Mesodermal cell (in vitro differentiated cells): Measurements from ENCODE around the gene OLA1.
"Not testable (repeated sequence)": the region's sequence is repeated elsewhere in the genome, so short reads cannot be mapped to it uniquely, and the experiment has no call there.

Source experiments
- H3K27ac ChIP-seq: 2 replicates; pipeline ENCODE4 v1.7.0; 2013; ENCODE audit warnings: mild to moderate bottlenecking, low read depth, low read length, moderate library complexity; ENCODE audit not compliant: severe bottlenecking
- H3K36me3 ChIP-seq: 2 replicates; pipeline ENCODE4 v1.7.1; 2013; ENCODE audit warnings: mild to moderate bottlenecking, low read length, moderate library complexity; ENCODE audit not compliant: control insufficient read depth, insufficient read depth
- H3K4me1 ChIP-seq: one replicate; pipeline ENCODE4 v1.7.1; 2013; ENCODE audit warnings: mild to moderate bottlenecking, low read length; ENCODE audit not compliant: insufficient read depth, control insufficient read depth, poor library complexity, severe bottlenecking
- H3K4me3 ChIP-seq: 2 replicates; pipeline ENCODE4 v1.7.0; 2013; ENCODE audit warnings: low read length, control low read depth, mild to moderate bottlenecking; ENCODE audit not compliant: insufficient read depth, poor library complexity, severe bottlenecking; ENCODE audit errors: extremely low read depth
- H3K9me3 ChIP-seq: 2 replicates; pipeline ENCODE4 v1.7.1; 2013; ENCODE audit warnings: mild to moderate bottlenecking, low read length, moderate library complexity; ENCODE audit not compliant: control insufficient read depth
- WGBS, 2 experiments: methylation state at CpG; one replicate each; pipeline ENCODE4 v1.1.5; 2013; ENCODE audit warnings: missing lambda C conversion rate in 2 of 2; ENCODE audit not compliant: insufficient coverage in 2 of 2; 5-methylcytosine and 5-hydroxymethylcytosine counted together

The OLA1 gene

DNA sequence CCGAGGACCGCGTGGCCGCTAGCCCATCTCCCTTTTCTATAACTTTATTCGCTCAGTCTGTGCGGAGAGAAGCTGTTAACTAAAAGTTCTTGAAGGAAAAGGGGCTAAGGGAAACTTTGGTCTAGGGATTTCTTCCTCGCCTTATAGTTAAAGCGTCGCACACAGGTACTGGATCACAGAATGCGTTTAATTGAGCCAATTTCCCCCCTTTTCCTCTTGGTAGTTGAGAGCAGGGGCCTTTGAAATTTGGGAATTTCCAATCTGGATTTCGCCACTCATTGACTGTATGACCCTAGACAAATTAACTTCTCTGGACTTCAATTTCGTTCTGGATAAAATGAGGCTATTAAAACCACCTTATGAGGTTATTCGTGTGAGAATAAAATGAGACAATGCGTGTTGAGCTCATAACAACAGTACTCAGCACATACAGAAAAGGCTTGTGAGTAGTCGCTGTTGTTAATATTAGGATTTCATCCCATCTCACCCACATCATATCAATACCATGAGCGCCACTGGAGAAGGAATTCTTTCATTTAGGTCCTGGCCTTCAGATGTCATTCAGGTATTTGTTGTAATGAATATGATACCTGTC lies 763 bp upstream of the OLA1 start:
- peaks cover 24% of the 10 kb centered on the region for H3K36me3 ChIP-seq
- peak overlapping the region; percentile 77 for H3K4me3 ChIP-seq
- 80 to 92% methylated on average over 2 to 5 of the region's 16 CpGs for WGBS, 2 experiments
- H3K4me1 ChIP-seq, result no peaks in the 10 kb centered on the region
- no peak overlapping the region for H3K27ac ChIP-seq
- H3K9me3 ChIP-seq, result no peaks in the 10 kb centered on the region

DNA sequence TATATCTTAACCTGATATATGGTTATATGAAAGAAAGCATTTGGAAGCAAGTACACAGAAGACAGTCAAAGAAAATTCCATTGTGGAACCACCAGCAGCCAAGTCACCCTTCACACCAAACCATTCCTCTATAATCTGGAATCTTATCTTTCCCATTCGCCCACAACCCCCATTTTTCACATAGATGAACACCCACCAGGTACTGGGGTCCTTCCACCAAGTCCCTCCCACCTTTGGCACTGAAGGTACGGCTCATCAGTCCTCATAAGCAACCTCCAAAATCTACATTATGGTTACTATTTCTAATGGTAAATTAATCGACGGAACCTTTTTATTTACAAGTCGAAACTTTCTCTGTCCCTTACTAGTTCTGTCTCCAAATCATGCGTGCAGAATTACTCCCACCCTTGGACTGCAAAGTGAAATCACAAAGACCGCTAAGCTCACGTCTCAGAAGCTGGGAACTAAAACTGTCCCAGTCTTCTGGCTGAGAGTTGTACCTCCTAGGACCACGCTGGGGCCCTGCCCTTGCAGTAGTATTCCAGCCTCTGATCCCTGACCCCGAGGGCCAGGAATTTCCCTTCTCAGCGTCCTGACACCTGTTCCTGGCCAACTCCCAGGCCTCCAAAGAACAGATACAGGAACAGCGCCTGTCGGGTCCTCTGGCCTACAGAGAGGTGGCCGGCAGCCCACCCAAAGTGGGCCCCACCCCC lies 702 bp downstream of the OLA1 start:
- H3K9me3 ChIP-seq, result no peaks in the 10 kb centered on the region
- H3K4me3 ChIP-seq, result peak overlapping the region; percentile 77
- H3K36me3 ChIP-seq, result peaks cover 35% of the 10 kb centered on the region
- H3K4me1 ChIP-seq, result no peaks in the 10 kb centered on the region
- WGBS, 2 experiments, result 10 to 11% methylated on average over 11 to 12 of the region's 14 CpGs
- H3K27ac ChIP-seq, result peak overlapping the region; percentile 77

DNA sequence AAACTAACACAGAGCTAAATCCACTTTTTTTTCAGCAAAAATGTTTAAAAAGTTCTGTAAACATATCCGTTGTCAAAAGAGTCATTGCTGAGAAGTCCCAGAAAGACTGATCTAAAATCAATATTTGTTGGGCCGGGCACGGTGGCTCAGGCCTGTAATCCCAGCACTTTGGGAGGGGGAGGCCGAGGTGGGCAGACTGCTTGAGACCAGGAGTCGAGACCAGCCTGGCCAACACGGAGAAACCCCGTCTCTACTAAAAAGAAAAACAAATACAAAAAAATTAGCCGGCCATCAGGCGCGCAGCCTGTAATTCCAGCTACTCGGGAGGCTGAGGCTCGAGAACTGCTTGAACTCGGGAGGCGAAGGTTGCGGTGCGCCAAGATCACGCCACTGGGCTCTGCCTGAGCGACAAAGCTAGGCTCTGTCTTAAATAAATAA lies 1.4 kb downstream of the OLA1 start:
- H3K4me3 ChIP-seq, result peak overlapping the region; percentile 77
- peaks cover 42% of the 10 kb centered on the region for H3K36me3 ChIP-seq
- WGBS, 2 experiments, result 67 to 83% methylated on average over 9 to 13 of the region's 18 CpGs
- H3K9me3 ChIP-seq, result no peaks in the 10 kb centered on the region
- no peaks in the 10 kb centered on the region for H3K4me1 ChIP-seq
- no peak overlapping the region for H3K27ac ChIP-seq

DNA sequence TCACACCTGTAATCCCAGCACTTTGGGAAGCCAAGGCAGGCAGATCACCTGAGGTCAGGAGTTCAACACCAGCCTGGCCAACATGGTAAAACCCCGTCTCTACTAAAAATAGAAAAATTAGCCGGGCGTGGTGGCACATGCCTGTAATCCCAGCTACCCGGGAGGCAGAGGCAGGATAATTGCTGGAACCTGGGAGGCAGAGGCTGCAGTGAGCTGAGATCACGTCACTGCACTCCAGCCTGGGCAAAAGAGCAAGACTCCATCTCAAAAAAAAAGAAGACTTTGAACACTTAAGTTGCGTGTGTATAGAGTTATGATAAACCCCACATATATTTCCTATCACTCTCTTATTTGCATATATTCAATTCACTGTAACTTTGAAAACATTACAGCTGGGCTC lies 2.7 kb downstream of the OLA1 start:
- H3K4me1 ChIP-seq, H3K27ac ChIP-seq, H3K9me3 ChIP-seq, H3K4me3 ChIP-seq: not testable (repeated sequence)
- peaks cover 44% of the 10 kb centered on the region for H3K36me3 ChIP-seq
- WGBS, 2 experiments, result 89 to 90% methylated on average over 4 to 5 of the region's 6 CpGs

DNA sequence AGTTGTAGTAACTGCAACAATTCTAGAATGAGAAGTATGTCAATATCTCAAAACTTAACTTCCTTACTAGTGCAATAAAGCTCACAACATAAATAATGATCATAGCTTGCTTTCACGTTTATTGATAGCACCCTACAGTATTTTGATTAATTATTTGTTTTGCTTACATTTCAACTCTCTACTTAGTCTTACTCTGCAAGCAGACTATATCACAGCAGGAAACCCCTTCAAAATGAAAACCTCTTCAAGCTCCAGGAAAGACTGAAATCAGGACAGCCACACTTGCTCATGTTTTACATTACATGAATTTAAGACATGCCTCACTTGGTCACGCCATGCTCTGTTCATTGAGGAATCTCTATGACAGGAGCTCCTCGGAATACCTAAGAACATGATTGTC lies 3.3 kb downstream of the OLA1 start:
- H3K27ac ChIP-seq, result no peak overlapping the region
- H3K4me3 ChIP-seq, result no peak overlapping the region
- no peaks in the 10 kb centered on the region for H3K9me3 ChIP-seq
- 82% methylated on average over 1 to 2 of the region's 3 CpGs for WGBS, 2 experiments
- H3K4me1 ChIP-seq, result no peaks in the 10 kb centered on the region
- H3K36me3 ChIP-seq, result peaks cover 44% of the 10 kb centered on the region

DNA sequence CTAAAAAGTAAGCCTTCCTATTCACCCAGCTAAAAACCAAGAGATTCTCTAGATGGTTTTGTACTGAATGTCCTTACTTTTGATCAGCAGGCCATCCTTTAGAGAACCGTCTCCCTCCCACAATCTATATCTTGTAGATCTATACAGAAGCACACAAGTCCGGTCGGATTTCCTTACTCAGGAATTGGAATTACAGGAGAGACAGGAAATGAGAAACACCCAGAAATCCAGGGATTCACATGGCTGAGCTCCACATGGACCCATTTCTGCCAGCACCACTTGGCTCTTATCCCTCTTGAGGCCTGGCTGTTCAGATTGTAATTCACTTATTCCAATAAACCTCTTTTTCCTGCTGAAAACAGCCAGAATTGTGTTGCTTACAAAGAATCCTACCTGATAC lies 4.5 kb downstream of the OLA1 start:
- Histone ChIP-seq H3K36me3 (peaks cover 44% of the 10 kb centered on the region), H3K9me3 (no peaks in the 10 kb centered on the region), H3K4me1 (no peaks in the 10 kb centered on the region), H3K27ac (no peak overlapping the region), H3K4me3 (no peak overlapping the region)
- 67 to 100% methylated on average over 1 to 2 of the region's 3 CpGs for WGBS, 2 experiments

DNA sequence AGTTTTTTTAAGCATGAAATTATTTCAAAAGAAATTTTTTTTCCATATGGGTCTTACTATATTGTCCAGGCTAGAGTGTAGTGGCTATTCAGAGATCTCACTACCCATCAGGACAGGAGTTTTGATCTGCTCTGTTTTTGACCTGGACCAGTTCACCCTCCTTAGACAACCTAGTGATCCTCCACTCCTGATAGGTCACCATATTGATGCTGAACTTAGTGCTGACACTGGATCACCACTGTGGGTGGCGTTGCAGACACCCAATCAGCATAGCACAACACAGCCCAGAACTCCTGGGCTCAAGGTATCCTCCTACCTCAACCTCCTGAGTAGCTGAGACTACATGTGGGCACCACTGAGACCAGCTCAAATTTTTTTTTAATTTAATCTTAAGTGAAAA lies 8.2 kb downstream of the OLA1 start:
- no peak overlapping the region for H3K27ac ChIP-seq
- peaks cover 39% of the 10 kb centered on the region for H3K36me3 ChIP-seq
- no peaks in the 10 kb centered on the region for H3K4me1 ChIP-seq
- H3K4me3 ChIP-seq, result no peak overlapping the region
- 91 to 100% methylated on average over 1 of the region's 1 CpG for WGBS, 2 experiments
- no peaks in the 10 kb centered on the region for H3K9me3 ChIP-seq

DNA sequence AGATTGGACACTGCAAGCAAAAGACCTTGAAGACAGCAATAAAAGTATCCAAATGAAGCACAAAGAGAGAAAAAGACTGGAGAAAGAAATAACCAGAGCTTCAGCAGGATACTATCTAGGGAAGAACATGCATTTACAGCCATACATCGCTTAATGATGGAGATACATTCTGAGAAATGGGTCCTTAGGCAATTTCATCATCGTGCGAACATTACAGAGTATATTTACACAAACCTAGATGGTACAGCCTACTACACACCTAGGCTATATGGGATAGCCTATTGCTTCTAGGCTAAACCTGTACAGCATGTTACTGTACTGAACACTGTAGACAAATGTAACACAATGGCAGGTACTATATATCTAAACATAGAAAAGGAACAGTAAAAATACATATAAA lies 11.9 kb downstream of the OLA1 start:
- H3K9me3 ChIP-seq, result no peaks in the 10 kb centered on the region
- H3K4me3 ChIP-seq, result no peak overlapping the region
- no peak overlapping the region for H3K27ac ChIP-seq
- WGBS, 2 experiments, result 100% methylated on average over 2 of the region's 3 CpGs; no CpG with 5 or more reads in 1 of the 2 experiments
- H3K4me1 ChIP-seq, result no peaks in the 10 kb centered on the region
- H3K36me3 ChIP-seq, result peaks cover 10% of the 10 kb centered on the region

DNA sequence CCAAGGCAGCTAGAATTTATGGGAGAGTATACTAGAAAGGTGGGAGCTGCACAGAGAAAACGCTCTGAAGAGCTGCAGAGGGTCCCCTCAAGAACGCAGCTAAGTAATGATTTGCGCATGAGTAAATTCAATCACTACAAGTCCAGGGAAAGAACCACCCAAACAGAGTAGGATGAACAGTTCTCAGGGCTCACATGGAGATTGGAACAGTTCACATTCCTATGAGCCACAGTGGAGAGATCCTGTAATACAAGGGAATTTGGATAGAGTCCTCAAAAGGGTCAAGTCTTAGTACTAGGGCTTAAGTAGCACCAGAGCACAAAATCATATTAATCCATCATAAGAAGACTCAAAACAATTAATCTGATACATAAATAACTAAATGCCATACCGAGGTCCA lies 12.7 kb downstream of the OLA1 start:
- no peak overlapping the region for H3K27ac ChIP-seq
- H3K9me3 ChIP-seq, result no peaks in the 10 kb centered on the region
- no peak overlapping the region for H3K4me3 ChIP-seq
- no peaks in the 10 kb centered on the region for H3K4me1 ChIP-seq
- WGBS, 2 experiments, result 73 to 89% methylated on average over 1 to 4 of the region's 4 CpGs
- peaks cover 10% of the 10 kb centered on the region for H3K36me3 ChIP-seq

DNA sequence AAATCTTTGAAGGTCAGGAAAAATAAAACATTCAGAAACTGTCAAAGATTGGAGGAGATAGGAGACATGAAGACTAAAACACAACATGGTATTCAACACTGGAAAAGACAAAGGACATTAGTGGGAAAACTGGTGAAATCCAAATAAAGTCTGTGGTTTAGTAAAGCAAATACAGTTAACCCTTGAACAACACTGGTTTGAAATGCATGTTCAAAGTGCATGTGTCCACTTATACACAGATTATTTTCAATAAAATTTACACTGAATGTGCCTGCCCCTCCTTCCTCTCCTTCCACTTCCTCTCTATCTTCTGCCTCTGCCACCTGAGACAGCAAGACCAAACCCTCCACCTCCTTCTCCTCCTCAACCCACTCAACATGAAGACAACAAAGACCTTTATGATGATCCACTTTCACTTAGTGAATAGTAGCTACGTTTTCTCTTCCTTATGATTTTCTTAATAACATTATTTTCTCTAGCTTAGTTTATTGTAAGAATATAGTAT lies 14.5 kb downstream of the OLA1 start:
- Histone ChIP-seq H3K9me3 (no peaks in the 10 kb centered on the region), H3K4me3 (no peak overlapping the region), H3K4me1 (no peaks in the 10 kb centered on the region), H3K36me3 (peaks cover 15% of the 10 kb centered on the region), H3K27ac (no peak overlapping the region)
- no CpG with 5 or more reads among the region's 1 CpG for WGBS, 2 experiments

DNA sequence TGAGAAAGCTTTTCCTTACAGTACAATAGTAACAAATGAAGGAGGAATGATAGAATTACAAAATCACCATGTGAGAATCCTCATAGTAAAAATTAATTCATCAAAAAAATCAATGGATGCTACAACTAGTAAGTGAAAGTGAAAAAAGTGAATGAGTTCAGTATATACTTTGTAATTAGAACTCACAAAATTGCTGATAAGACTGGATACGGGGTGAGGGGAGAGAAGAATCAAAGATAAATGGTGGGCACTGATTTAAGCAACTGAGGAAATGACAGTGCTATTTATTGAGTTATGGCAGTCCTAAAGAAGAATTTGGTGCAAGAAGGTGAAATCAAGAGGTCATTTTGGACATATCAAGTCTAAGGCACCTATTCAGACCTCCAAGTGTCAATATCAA lies 20.6 kb downstream of the OLA1 start:
- no peaks in the 10 kb centered on the region for H3K9me3 ChIP-seq
- WGBS, 2 experiments, result 92 to 100% methylated on average over 1 of the region's 1 CpG
- no peak overlapping the region for H3K4me3 ChIP-seq
- H3K27ac ChIP-seq, result no peak overlapping the region
- H3K4me1 ChIP-seq, result no peaks in the 10 kb centered on the region
- H3K36me3 ChIP-seq, result peaks cover 23% of the 10 kb centered on the region
